OCI-LY7 (cell line): Measurements from ENCODE around the gene PFDN1. TPM values are rescaled to one million over a fixed set of nuclear protein-coding genes. Genes with fewer than 3 reads are reported as not detected.

Source experiments
- BruUV-seq: library from RNA; stranded (reverse); fragments of 400-500 nt; replicated peaks from 2 replicates; lab custom pipeline; 2021; lab: Mats Ljungman, UMichigan
- CTCF ChIA-PET: fragments of 300-600 bp; sonication (Branson Sonifier 250); formaldehyde crosslinking; loops from one replicate; lab custom pipeline; 2022; ENCODE audit warnings: antibody characterized with exemption; ENCODE audit not compliant: unreplicated experiment; lab: Charles Lee
- POLR2A ChIA-PET: fragments of 300-600 bp; sonication (Branson Sonifier 250); formaldehyde crosslinking; loops from one replicate; lab custom pipeline; 2022; ENCODE audit warnings: antibody characterized with exemption; lab: Charles Lee
- DNase-seq: peaks from one replicate; pipeline ENCODE4 v3.0.0-alpha.2; 2015; ENCODE audit warnings: low spot score
- H2AFZ ChIP-seq: fragments of 200-600 bp; sonication (generic), shearing (Covaris generic); 2 replicates; pipeline ENCODE4 v1.6.1; 2014; ENCODE audit warnings: mild to moderate bottlenecking, antibody characterized with exemption, low read length, moderate library complexity
- H3K27ac ChIP-seq: fragments of 200-600 bp; sonication (generic); 2 replicates; pipeline ENCODE4 v1.5.1; 2014; ENCODE audit warnings: mixed run types, low read depth, mild to moderate bottlenecking, moderate library complexity, low read length, inconsistent platforms; ENCODE audit not compliant: poor library complexity, severe bottlenecking
- H3K36me3 ChIP-seq: fragments of 200-600 bp; sonication (generic); 2 replicates; pipeline ENCODE4 v1.6.1; 2014; ENCODE audit warnings: mild to moderate bottlenecking, antibody characterized with exemption, low read length, moderate library complexity, mixed read lengths; ENCODE audit not compliant: insufficient read depth
- H3K4me1 ChIP-seq: fragments of 200-600 bp; sonication (generic); 2 replicates; pipeline ENCODE4 v1.5.1; 2014; ENCODE audit warnings: mild to moderate bottlenecking, low read length; ENCODE audit not compliant: insufficient read depth, poor library complexity, severe bottlenecking
- H3K4me2 ChIP-seq: fragments of 200-600 bp; sonication (generic); 2 replicates; pipeline ENCODE4 v1.6.1; 2014; ENCODE audit warnings: mild to moderate bottlenecking, low read length
- H3K4me3 ChIP-seq: fragments of 200-600 bp; sonication (generic); 2 replicates; pipeline ENCODE4 v1.5.1; 2014; ENCODE audit warnings: mild to moderate bottlenecking, low read depth, low read length; ENCODE audit not compliant: poor library complexity, severe bottlenecking
- H3K79me2 ChIP-seq: fragments of 200-600 bp; sonication (generic); 2 replicates; pipeline ENCODE4 v1.6.1; 2016; ENCODE audit warnings: low read depth, mild to moderate bottlenecking, low read length, moderate library complexity, mixed read lengths; ENCODE audit not compliant: insufficient read depth
- H3K9me2 ChIP-seq: fragments of 200-600 bp; sonication (generic); 2 replicates; pipeline ENCODE4 v1.6.1; 2016; ENCODE audit warnings: mild to moderate bottlenecking, low read length, mixed read lengths; ENCODE audit not compliant: insufficient read depth
- H3K9me3 ChIP-seq: fragments of 200-600 bp; sonication (generic); 2 replicates; pipeline ENCODE4 v1.6.1; 2014; ENCODE audit warnings: mild to moderate bottlenecking, mixed run types, low read length, mixed read lengths
- H4K20me1 ChIP-seq: fragments of 200-600 bp; sonication (generic); 2 replicates; pipeline ENCODE4 v1.6.1; 2014; ENCODE audit warnings: mild to moderate bottlenecking, antibody characterized with exemption, low read length, moderate library complexity, mixed read lengths; ENCODE audit not compliant: insufficient read depth
- EZH2phosphoT487 ChIP-seq: fragments of 200-600 bp; sonication (generic); IDR thresholded peaks from 2 replicates; pipeline ENCODE4 v1.6.1; 2018; ENCODE audit warnings: low read depth, borderline replicate concordance, mild to moderate bottlenecking, mixed run types, antibody characterized with exemption, low read length, moderate library complexity, mixed read lengths
- intact Hi-C: fragments of 100-400 bp; cut with micrococcal nuclease; formaldehyde crosslinking; loops from one replicate; pipeline ENCODE4 v1.10.0; 2022; ENCODE audit not compliant: unreplicated experiment
- total RNA-seq, 2 experiments: library from RNA; depleted of rRNA in 1 of 2; stranded (reverse); fragments of >200 nt in 1 of 2; shearing (Covaris generic) in 1 of 2; gene quantifications; 2 replicates each; pipeline ENCODE4 v1.2.3, GENCODE V29; 2014 to 2022
- TF ChIP-seq, protein P1 (sequence below): fragments of 200-600 bp; sonication (generic); conservative IDR thresholded peaks from 2 replicates; pipeline ENCODE4 v1.5.1; 2014; ENCODE audit warnings: mild to moderate bottlenecking, antibody characterized with exemption, low read length, moderate library complexity, mixed read lengths

PFDN1 gene
- total RNA-seq, 2 experiments from 2014 or later = 51.3 to 73.9 TPM

DNA sequence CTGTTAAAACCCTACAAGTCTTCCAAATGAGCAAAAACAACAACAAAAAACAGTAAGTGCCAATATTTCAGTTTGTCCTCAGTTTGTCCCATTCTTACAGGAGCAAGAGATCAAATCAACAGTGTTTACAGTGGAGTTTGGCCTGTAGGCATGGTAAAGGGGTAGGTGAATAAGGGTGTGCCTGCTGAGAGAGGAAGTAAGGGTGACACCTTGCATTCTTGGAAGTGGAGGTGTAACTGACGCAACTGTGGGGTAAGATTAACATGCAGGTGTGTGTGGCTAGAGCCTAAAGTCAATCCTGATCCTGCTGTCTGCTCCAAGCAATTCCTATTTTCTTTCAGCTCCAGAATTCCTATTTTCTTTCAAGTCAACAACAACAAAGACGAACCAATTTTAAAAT is 43.4 kb downstream of the PFDN1 start:
- H3K79me2 ChIP-seq = peaks cover 5% of the 10 kb centered on the region; the same call in 1 of the 2 replicates

DNA sequence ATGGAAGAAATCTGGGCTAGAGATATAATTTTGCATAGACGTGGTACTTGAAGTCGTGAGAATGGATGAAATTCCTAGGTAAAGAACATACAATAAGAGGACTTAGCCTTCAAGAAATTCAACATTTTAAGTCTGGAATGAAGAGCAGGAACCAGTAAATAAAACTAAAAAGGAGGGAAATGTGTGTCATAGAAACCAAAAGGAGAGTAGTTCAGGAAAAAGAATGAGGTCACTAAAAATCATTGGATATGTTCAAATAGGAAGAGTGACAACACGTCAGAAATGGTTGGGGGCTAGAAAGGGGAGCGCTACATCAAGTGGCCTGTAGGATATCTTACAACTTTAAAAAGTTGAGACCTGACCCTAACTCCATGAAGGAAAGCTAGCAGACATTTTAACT is 44.0 kb downstream of the PFDN1 start:
- BruUV-seq = no TSS peak
- no peaks in the 10 kb centered on the region for H3K4me1 ChIP-seq
- 0 out of 2 replicates have a peak, but pooled peaks cover 4% of the 10 kb centered on the region for H3K9me3 ChIP-seq
- CTCF ChIA-PET = no interaction called here
- no peak overlapping the region for H2AFZ ChIP-seq
- H3K27ac ChIP-seq = no peak overlapping the region
- no peaks in the 10 kb centered on the region for H4K20me1 ChIP-seq
- H3K4me2 ChIP-seq = no peak overlapping the region
- no peak overlapping the region for H3K4me3 ChIP-seq
- POLR2A ChIA-PET = interaction anchor here (0.7 to 1.2 kb wide), 4 partner anchors 9 to 54 kb away, joined by 5 read pairs; no protein-coding TSS in a partner anchor
- TF ChIP-seq, protein P1, sequence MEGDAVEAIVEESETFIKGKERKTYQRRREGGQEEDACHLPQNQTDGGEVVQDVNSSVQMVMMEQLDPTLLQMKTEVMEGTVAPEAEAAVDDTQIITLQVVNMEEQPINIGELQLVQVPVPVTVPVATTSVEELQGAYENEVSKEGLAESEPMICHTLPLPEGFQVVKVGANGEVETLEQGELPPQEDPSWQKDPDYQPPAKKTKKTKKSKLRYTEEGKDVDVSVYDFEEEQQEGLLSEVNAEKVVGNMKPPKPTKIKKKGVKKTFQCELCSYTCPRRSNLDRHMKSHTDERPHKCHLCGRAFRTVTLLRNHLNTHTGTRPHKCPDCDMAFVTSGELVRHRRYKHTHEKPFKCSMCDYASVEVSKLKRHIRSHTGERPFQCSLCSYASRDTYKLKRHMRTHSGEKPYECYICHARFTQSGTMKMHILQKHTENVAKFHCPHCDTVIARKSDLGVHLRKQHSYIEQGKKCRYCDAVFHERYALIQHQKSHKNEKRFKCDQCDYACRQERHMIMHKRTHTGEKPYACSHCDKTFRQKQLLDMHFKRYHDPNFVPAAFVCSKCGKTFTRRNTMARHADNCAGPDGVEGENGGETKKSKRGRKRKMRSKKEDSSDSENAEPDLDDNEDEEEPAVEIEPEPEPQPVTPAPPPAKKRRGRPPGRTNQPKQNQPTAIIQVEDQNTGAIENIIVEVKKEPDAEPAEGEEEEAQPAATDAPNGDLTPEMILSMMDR = no peak
- no peak for TF ChIP-seq EZH2phosphoT487
- no peaks in the 10 kb centered on the region for H3K79me2 ChIP-seq
- no peak for DNase-seq
- H3K9me2 ChIP-seq = no peaks in the 10 kb centered on the region
- H3K36me3 ChIP-seq = peaks cover 45% of the 10 kb centered on the region
- intact Hi-C loops = no loop called here

More for the DNA sequence above, 43.4 kb downstream of the PFDN1 start:
- TF ChIP-seq, protein P1 = no peak
- no peak for TF ChIP-seq EZH2phosphoT487
- no TSS peak for BruUV-seq
- intact Hi-C loops = no loop called here
- H3K9me3 ChIP-seq = 0 out of 2 replicates have a peak, but pooled peaks cover 5% of the 10 kb centered on the region
- no peak overlapping the region for H3K4me3 ChIP-seq
- POLR2A ChIA-PET = interaction anchor here (1.0 to 4.1 kb wide), 4 partner anchors 8 to 86 kb away, joined by 4 to 29 read pairs (median 4); no protein-coding TSS in a partner anchor
- no peak overlapping the region for H3K27ac ChIP-seq
- H3K4me1 ChIP-seq = no peaks in the 10 kb centered on the region
- H4K20me1 ChIP-seq = no peaks in the 10 kb centered on the region
- H3K4me2 ChIP-seq = no peak overlapping the region
- peaks cover 50% of the 10 kb centered on the region for H3K36me3 ChIP-seq
- CTCF ChIA-PET = no interaction called here
- no peak overlapping the region for H2AFZ ChIP-seq
- H3K9me2 ChIP-seq = no peaks in the 10 kb centered on the region
- no peak for DNase-seq

DNA sequence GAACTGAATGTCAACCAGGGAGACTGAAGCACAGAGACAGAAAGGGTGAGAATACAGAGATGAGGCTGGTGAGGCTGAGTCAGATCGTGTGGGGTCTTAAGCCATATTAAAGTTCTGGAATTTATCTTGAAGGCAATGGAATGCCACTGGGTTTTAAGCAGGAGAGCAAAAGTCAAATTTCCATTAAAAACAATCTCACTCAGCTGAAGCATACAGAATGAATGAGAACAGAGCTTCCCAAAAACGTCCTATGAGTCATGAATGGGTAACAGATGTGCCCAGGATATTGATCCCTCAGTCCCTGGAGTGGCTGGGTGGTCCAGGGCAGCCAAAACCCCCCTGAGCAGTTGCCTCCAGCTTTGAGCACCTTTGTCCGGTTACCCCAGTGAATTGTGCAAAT is 44.9 kb downstream of the PFDN1 start:
- Histone ChIP-seq H3K9me3 (0 out of 2 replicates have a peak, but pooled peaks cover 4% of the 10 kb centered on the region), H4K20me1 (no peaks in the 10 kb centered on the region), H3K79me2 (no peaks in the 10 kb centered on the region), H3K4me3 (no peak overlapping the region), H3K36me3 (peaks cover 44% of the 10 kb centered on the region), H3K27ac (no peak overlapping the region), H2AFZ (no peak overlapping the region), H3K4me1 (no peaks in the 10 kb centered on the region), H3K4me2 (no peak overlapping the region), H3K9me2 (no peaks in the 10 kb centered on the region)
- no peak for TF ChIP-seq EZH2phosphoT487
- TF ChIP-seq, protein P1 = no peak
- no TSS peak for BruUV-seq
- CTCF ChIA-PET = no interaction called here
- no peak for DNase-seq
- POLR2A ChIA-PET = interaction anchor here (0.7 to 2.8 kb wide), 7 partner anchors 8 to 311 kb away, joined by 5 to 11 read pairs (median 6); no protein-coding TSS in a partner anchor
- intact Hi-C loops = no loop called here
